H1 (cell line): ENCODE measurements around the gene TTLL9. TPM values are rescaled to one million over a fixed set of nuclear protein-coding genes. Genes with fewer than 3 reads are reported as not detected.

Experiments
- CTCF ChIA-PET: fragments of 300-600 bp; sonication (Branson Sonifier 250); formaldehyde crosslinking; loops from one replicate; lab custom pipeline; 2021; ENCODE audit not compliant: partially characterized antibody; lab: Charles Lee
- POLR2A ChIA-PET: fragments of 300-600 bp; sonication (Branson Sonifier 250); formaldehyde crosslinking; loops from one replicate; lab custom pipeline; 2021; ENCODE audit warnings: inconsistent platforms; ENCODE audit not compliant: partially characterized antibody; lab: Charles Lee
- DNase-seq, 2 experiments: peaks; one replicate each; pipeline versions ENCODE4 v3.0.0 to v3.0.0-alpha.2; 2010 to 2022; ENCODE audit warnings: low spot score in 2 of 2, low read depth in 1 of 2, mixed read lengths in 1 of 2
- FAIRE-seq: peaks from 2 replicates; lab custom pipeline; 2011; peaks lifted over from hg19 to GRCh38; lab: Jason Lieb, UNC
- H2AFZ ChIP-seq: 2 replicates; pipeline ENCODE4 v1.8.1; 2012; ENCODE audit warnings: low read length, inconsistent platforms
- H2AK5ac ChIP-seq: 2 replicates; pipeline ENCODE4 v1.6.1; 2013; ENCODE audit warnings: low read depth, low read length
- H2BK120ac ChIP-seq: replicated peaks from 2 replicates; pipeline ENCODE3; 2013; ENCODE audit warnings: low read depth, low read length, inconsistent platforms
- H2BK12ac ChIP-seq: 2 replicates; pipeline ENCODE4 v1.6.1; 2013; ENCODE audit warnings: low read depth, low read length
- H2BK15ac ChIP-seq: 2 replicates; pipeline ENCODE4 v1.6.1; 2013; ENCODE audit warnings: low read length
- H2BK20ac ChIP-seq: 2 replicates; pipeline ENCODE4 v1.6.1; 2013; ENCODE audit warnings: low read length
- H2BK5ac ChIP-seq: 2 replicates; pipeline ENCODE4 v1.6.1; 2013; ENCODE audit warnings: low read depth, low read length
- H3K14ac ChIP-seq: 2 replicates; pipeline ENCODE4 v1.6.1; 2013; ENCODE audit warnings: inconsistent platforms; ENCODE audit not compliant: insufficient read length
- H3K18ac ChIP-seq: 2 replicates; pipeline ENCODE4 v1.6.1; 2013; ENCODE audit warnings: low read length; ENCODE audit errors: extremely low read depth
- H3K23ac ChIP-seq: 2 replicates; pipeline ENCODE4 v1.6.1; 2013; ENCODE audit warnings: inconsistent platforms; ENCODE audit not compliant: insufficient read length
- H3K23me2 ChIP-seq: 2 replicates; pipeline ENCODE4 v1.6.1; 2013; ENCODE audit warnings: low read depth, low read length
- H3K27ac ChIP-seq: 2 replicates; pipeline ENCODE4 v1.6.1; 2011; ENCODE audit warnings: low read depth, low read length, inconsistent platforms
- H3K27me3 ChIP-seq, 4 experiments: replicated peaks in 1 of 4; 1 replicate in 1 of 4; 2 replicates in 3 of 4; pipeline versions ENCODE4 v1.6.1 to v1.8.1; 2011 to 2013; ENCODE audit warnings: low read length in 3 of 4, mild to moderate bottlenecking in 3 of 4, inconsistent platforms in 2 of 4, mixed read lengths in 2 of 4, moderate library complexity in 1 of 4; ENCODE audit not compliant: control insufficient read depth in 3 of 4, insufficient read depth in 3 of 4; ENCODE audit errors: extremely low read depth in 1 of 4
- H3K36me3 ChIP-seq, 4 experiments: 2 replicates each; pipeline versions ENCODE4 v1.6.1 to v1.8.1; 2011 to 2013; ENCODE audit warnings: mild to moderate bottlenecking in 4 of 4, low read length in 3 of 4, moderate library complexity in 2 of 4, control low read depth in 1 of 4, inconsistent platforms in 1 of 4; ENCODE audit not compliant: insufficient read depth in 4 of 4, control insufficient read depth in 2 of 4
- H3K4ac ChIP-seq: replicated peaks from 2 replicates; pipeline ENCODE3; 2013; ENCODE audit warnings: low read length, low read depth, mixed read lengths, inconsistent platforms; ENCODE audit not compliant: insufficient read length
- H3K4me1 ChIP-seq, 4 experiments: replicated peaks in 1 of 4; 1 replicate in 1 of 4; 2 replicates in 3 of 4; pipeline versions ENCODE4 v1.6.1 to v1.8.1; 2011 to 2013; ENCODE audit warnings: low read length in 3 of 4, inconsistent platforms in 2 of 4, mixed read lengths in 1 of 4; ENCODE audit not compliant: insufficient read depth in 4 of 4, control insufficient read depth in 3 of 4
- H3K4me2 ChIP-seq, 2 experiments: 2 replicates each; pipeline versions ENCODE4 v1.6.1 to v1.8.1; 2011 to 2013; ENCODE audit warnings: low read depth in 2 of 2, low read length in 2 of 2, control low read depth in 1 of 2, inconsistent platforms in 1 of 2, mild to moderate bottlenecking in 1 of 2; ENCODE audit not compliant: insufficient read depth in 1 of 2
- H3K4me3 ChIP-seq, 4 experiments: fragments of 200-600, 300-600 bp in 1 of 4; sonication (generic), shearing (Covaris generic), sonication (Bioruptor Twin) in 1 of 4; 2 replicates each; pipeline versions ENCODE4 v1.5.1 to v1.8.1; 2011 to 2016; ENCODE audit warnings: low read length in 4 of 4, low read depth in 3 of 4, control low read depth in 2 of 4, inconsistent platforms in 2 of 4, mild to moderate bottlenecking in 2 of 4, mixed read lengths in 1 of 4, moderate library complexity in 1 of 4; ENCODE audit not compliant: insufficient read depth in 2 of 4; ENCODE audit errors: extremely low read depth in 1 of 4
- H3K56ac ChIP-seq: replicated peaks from 2 replicates; pipeline ENCODE3; 2013; ENCODE audit warnings: low read depth, mild to moderate bottlenecking, mixed read lengths, low read length, inconsistent platforms; ENCODE audit not compliant: insufficient read length
- H3K79me1 ChIP-seq: 2 replicates; pipeline ENCODE4 v1.6.1; 2013; ENCODE audit warnings: low read depth, low read length, control low read depth
- H3K79me2 ChIP-seq, 2 experiments: 2 replicates each; pipeline versions ENCODE4 v1.6.1 to v1.8.1; 2012 to 2013; ENCODE audit warnings: low read length in 2 of 2, mild to moderate bottlenecking in 2 of 2, inconsistent platforms in 1 of 2; ENCODE audit not compliant: insufficient read depth in 2 of 2, control insufficient read depth in 1 of 2
- H3K9ac ChIP-seq, 4 experiments: replicated peaks in 1 of 4; 1 replicate in 1 of 4; 2 replicates in 3 of 4; pipeline versions ENCODE4 v1.6.1 to v1.8.1; 2011 to 2013; ENCODE audit warnings: low read depth in 3 of 4, low read length in 3 of 4, control low read depth in 2 of 4, mild to moderate bottlenecking in 2 of 4, moderate library complexity in 2 of 4, inconsistent platforms in 1 of 4; ENCODE audit errors: extremely low read depth in 1 of 4
- H3K9me3 ChIP-seq, 2 experiments: 2 replicates each; pipeline versions ENCODE4 v1.6.1 to v1.8.1; 2012 to 2013; ENCODE audit warnings: mild to moderate bottlenecking in 2 of 2, moderate library complexity in 2 of 2, control low read depth in 1 of 2, inconsistent platforms in 1 of 2, low read depth in 1 of 2, low read length in 1 of 2, mixed read lengths in 1 of 2; ENCODE audit not compliant: insufficient read depth in 2 of 2
- H4K20me1 ChIP-seq, 2 experiments: replicated peaks in 1 of 2; 2 replicates each; pipeline versions ENCODE3 to v1.8.1; 2011 to 2013; ENCODE audit warnings: inconsistent platforms in 2 of 2, low read length in 2 of 2, mild to moderate bottlenecking in 1 of 2; ENCODE audit not compliant: insufficient read depth in 2 of 2, control insufficient read depth in 1 of 2
- H4K5ac ChIP-seq: 2 replicates; pipeline ENCODE4 v1.6.1; 2013; ENCODE audit warnings: low read length, low read depth, mixed read lengths, inconsistent platforms; ENCODE audit not compliant: insufficient read length
- H4K8ac ChIP-seq: 2 replicates; pipeline ENCODE4 v1.8.0; 2013; ENCODE audit warnings: mild to moderate bottlenecking, moderate library complexity, low read length, inconsistent platforms; ENCODE audit not compliant: insufficient read depth; ENCODE audit errors: extremely low read depth
- H4K91ac ChIP-seq: replicated peaks from 2 replicates; pipeline ENCODE3; 2013; ENCODE audit warnings: low read length, mixed read lengths, inconsistent platforms; ENCODE audit not compliant: insufficient read length
- CBX8 ChIP-seq: fragments of 300-800, 300-1000 bp; sonication (generic); IDR thresholded peaks from 2 replicates; pipeline ENCODE4 v1.7.1; 2016; ENCODE audit warnings: low read depth, low read length, borderline replicate concordance
- RAD21 ChIP-seq, 2 experiments: IDR thresholded peaks in 1 of 2; conservative IDR thresholded peaks in 1 of 2; 2 replicates each; pipeline ENCODE4 v1.6.1; 2011; ENCODE audit warnings: low read depth in 2 of 2, low read length in 2 of 2, improper control_type of control experiment in 1 of 2, inconsistent platforms in 1 of 2, mild to moderate bottlenecking in 1 of 2, moderate library complexity in 1 of 2
- whole genome bisulfite sequencing, 2 experiments: shearing (Covaris generic) in 1 of 2; methylation state at CpG; one replicate each; pipeline versions ENCODE4 v1.1.6 to v1.1.7; 2013 to 2015; ENCODE audit warnings: low lambda C conversion rate in 2 of 2, mixed read lengths in 2 of 2, inconsistent platforms in 1 of 2, low coverage in 1 of 2, missing lambda C conversion rate in 1 of 2; ENCODE audit not compliant: insufficient replicate concordance in 2 of 2, insufficient coverage in 1 of 2, insufficient read length in 1 of 2; ENCODE audit errors: extremely low coverage in 1 of 2, missing lambda C conversion rate in 1 of 2; 5-methylcytosine and 5-hydroxymethylcytosine counted together
- polyA plus RNA-seq, 7 experiments: library from polyadenylated mRNA; depleted of rRNA in 3 of 7; stranded (reverse) in 5 of 7; unstranded in 2 of 7; fragments of >200 nt in 5 of 7; fragments of 200-250 nt in 2 of 7; gene quantifications; 1 replicate in 5 of 7; 2 replicates in 1 of 7; 4 replicates in 1 of 7; pipeline versions ENCODE4 v1.2.1 to v1.2.3, GENCODE V29; 2011 to 2013; ENCODE audit warnings: missing spikeins in 2 of 7, mixed read lengths in 2 of 7
- total RNA-seq: library from RNA; stranded (reverse); fragmentation: NEBNext Ultra II Directional; extraction: Animal tissue kit (Norgen Biotek cat#: 25700); gene quantifications from 2 replicates; pipeline ENCODE4 v1.2.1, GENCODE V29; 2021

Gene TTLL9
- total and polyA plus RNA-seq, 2 of the 8 experiments (the other 6 are each of a cell fraction or from before 2014, with no cell fraction given): 0.06 TPM; not detected in 1

DNA sequence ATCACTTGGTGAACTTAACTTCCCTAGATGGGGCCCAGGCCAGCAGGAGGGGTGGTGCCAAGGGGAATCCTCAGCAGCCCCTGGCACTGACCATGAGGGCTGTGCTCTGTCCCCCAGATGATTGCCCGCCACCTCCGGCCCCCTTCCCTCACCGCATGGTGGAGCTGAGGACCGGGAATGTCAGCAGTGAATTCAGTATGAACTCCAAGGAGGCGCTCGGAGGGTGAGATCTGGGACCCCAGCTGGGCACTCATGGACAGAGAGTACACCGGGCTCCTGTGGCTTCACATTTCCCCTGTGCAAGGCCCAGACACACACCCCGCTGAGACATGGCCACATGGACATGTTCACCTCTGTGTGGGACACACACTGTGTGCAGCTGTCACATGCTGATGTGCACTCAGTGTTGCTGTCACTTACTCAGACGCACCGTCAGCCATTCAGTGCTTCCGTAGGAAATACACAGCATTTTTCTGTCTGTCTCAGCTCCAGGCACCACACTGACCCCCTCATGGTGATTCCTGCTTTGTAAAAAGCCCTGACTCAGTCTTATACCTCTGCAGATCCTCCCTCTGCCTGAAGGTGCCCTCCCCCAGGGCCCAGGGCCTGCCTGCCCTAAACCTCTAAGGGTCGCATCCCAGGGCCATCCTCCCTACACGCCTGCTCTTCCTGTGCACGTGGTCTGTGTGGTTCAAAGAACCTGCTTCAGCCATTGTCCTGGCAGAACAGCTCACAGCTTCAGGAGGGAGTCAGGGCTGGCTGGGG lies 46.9 kb upstream of the TTLL9 start:
- H3K18ac ChIP-seq: peak overlapping the region; percentile 15; the same call in 1 of the 2 replicates
- no peak overlapping the region for H2BK120ac ChIP-seq
- H2AFZ ChIP-seq: no peak overlapping the region
- H3K79me2 ChIP-seq: no peaks in the 10 kb centered on the region
- ChIA-PET CTCF (interaction anchor here (0.6 to 6.6 kb wide), 43 partner anchors 8 to 829 kb away, joined by 3 to 73 read pairs (median 4); partner anchors contain the start of genes FOXS1, PDRG1 and XKR7), POLR2A (interaction anchor here (1.1 to 1.3 kb wide), 3 partner anchors 8 to 151 kb away, joined by 3 read pairs; no protein-coding TSS in a partner anchor)
- no peaks in the 10 kb centered on the region for H3K36me3 ChIP-seq
- no peak overlapping the region for H3K23ac ChIP-seq
- no peak overlapping the region for H2BK15ac ChIP-seq
- no peaks in the 10 kb centered on the region for H4K20me1 ChIP-seq
- H3K56ac ChIP-seq: peak overlapping the region; percentile 13
- peak overlapping the region in 1 of 4 experiments; percentile 35; a peak in 1 of 8 replicates for H3K4me3 ChIP-seq
- H2BK12ac ChIP-seq: peak overlapping the region; percentile 71; the same call in 1 of the 2 replicates
- H2BK5ac ChIP-seq: no peak overlapping the region
- H4K8ac ChIP-seq: no peak overlapping the region; the same call in 1 of the 2 replicates
- no peak overlapping the region for H4K91ac ChIP-seq
- H3K27ac ChIP-seq: no peak overlapping the region
- no peak overlapping the region for H3K14ac ChIP-seq
- no peak overlapping the region for H2AK5ac ChIP-seq
- no peak overlapping the region for H3K4ac ChIP-seq
- no peaks in the 10 kb centered on the region for H3K9me3 ChIP-seq
- H3K79me1 ChIP-seq: no peaks in the 10 kb centered on the region
- H3K27me3 ChIP-seq: no peaks in the 10 kb centered on the region
- FAIRE-seq: no peak
- H3K4me1 ChIP-seq: peaks cover 0 to 8% (median 2%) of the 10 kb centered on the region in 4 experiments; a peak in 4 of 7 replicates
- 82% methylated on average over 14 of the region's 14 CpGs; no CpG with 5 or more reads in 1 of the 2 experiments for WGBS, 2 experiments
- H4K5ac ChIP-seq: no peak overlapping the region
- no peak for TF ChIP-seq CBX8
- TF ChIP-seq RAD21 (IDR thresholded peaks at IDR 0.05 in 1 of 2, conservative IDR thresholded peaks at IDR 0.05 in 1 of 2; ENCODE audit: low read depth in 2 of 2, low read length in 2 of 2): peak in 1 of 2 experiments; percentile 21; a peak in 2 of 4 replicates
- no peak for DNase-seq
- no peak overlapping the region; a peak in 1 of 4 replicates for H3K4me2 ChIP-seq
- H2BK20ac ChIP-seq: no peak overlapping the region; the same call in 1 of the 2 replicates
- H3K9ac ChIP-seq: no peak overlapping the region
- no peaks in the 10 kb centered on the region for H3K23me2 ChIP-seq
